Natural killer cell (primary cell): ENCODE measurements around the gene GIMAP8. TPM values are rescaled to one million over a fixed set of nuclear protein-coding genes. Genes with fewer than 3 reads are reported as not detected.
A peak's percentile ranks its signal among the peaks of the same experiment; 100 is the strongest.
"Not testable (repeated sequence)": the region's sequence is repeated elsewhere in the genome, so short reads cannot be mapped to it uniquely, and the experiment has no call there.

ENCODE experiments used
- ATAC-seq, 3 donors: fragments of 150-1000 bp in 2 of 3; fragments of 200-7000 bp in 1 of 3; cut with Tn5 transposase; 1 replicate in 1 of 3; 2 replicates in 2 of 3; pipeline ENCODE4 v1.10.0; 2021; ENCODE audit warnings: mild to moderate bottlenecking in 2 of 3, moderate library complexity in 2 of 3
- DNase-seq, 2 donors: peaks; one replicate each; pipeline versions ENCODE4 v3.0.0 to v3.0.0-alpha.2; 2013 to 2021; ENCODE audit warnings: mixed read lengths in 1 of 2
- H3K27ac ChIP-seq: one replicate; pipeline ENCODE4 v1.5.1; 2013; ENCODE audit warnings: mild to moderate bottlenecking, low read length
- H3K27me3 ChIP-seq: one replicate; pipeline ENCODE4 v1.6.1; 2013; ENCODE audit warnings: low read length; ENCODE audit not compliant: control insufficient read depth, insufficient read depth
- H3K36me3 ChIP-seq: one replicate; pipeline ENCODE4 v1.6.1; 2013; ENCODE audit warnings: low read length; ENCODE audit not compliant: control insufficient read depth, insufficient read depth
- H3K4me1 ChIP-seq: one replicate; pipeline ENCODE4 v1.6.1; 2013; ENCODE audit warnings: low read length; ENCODE audit not compliant: control insufficient read depth, insufficient read depth
- H3K4me3 ChIP-seq: one replicate; pipeline ENCODE4 v1.5.1; 2013; ENCODE audit warnings: low read length
- H3K9me3 ChIP-seq: one replicate; pipeline ENCODE4 v1.6.1; 2013; ENCODE audit warnings: low read length; ENCODE audit not compliant: control insufficient read depth, insufficient read depth
- H3K27ac Mint-ChIP-seq, 2 donors: one replicate each; pipeline ENCODE4 v1.8.0; 2022; ENCODE audit warnings: mild to moderate bottlenecking in 2 of 2, mixed read lengths in 2 of 2, moderate library complexity in 1 of 2
- H3K27me3 Mint-ChIP-seq, 2 donors: one replicate each; pipeline ENCODE4 v1.8.0; 2022; ENCODE audit warnings: low read depth in 2 of 2, mixed read lengths in 2 of 2
- H3K36me3 Mint-ChIP-seq: one replicate; pipeline ENCODE4 v1.8.0; 2022; ENCODE audit warnings: mixed read lengths
- H3K4me1 Mint-ChIP-seq, 2 donors: one replicate each; pipeline ENCODE4 v1.8.0; 2022; ENCODE audit warnings: mixed read lengths in 2 of 2
- H3K4me3 Mint-ChIP-seq: one replicate; pipeline ENCODE4 v1.8.0; 2022; ENCODE audit warnings: mild to moderate bottlenecking, moderate library complexity, mixed read lengths
- H3K9me3 Mint-ChIP-seq, 2 donors: one replicate each; pipeline ENCODE4 v1.8.0; 2022; ENCODE audit warnings: mixed read lengths in 2 of 2
- WGBS: methylation state at CpG from one replicate; pipeline ENCODE4 v1.1.7; 2013; ENCODE audit warnings: missing lambda C conversion rate; ENCODE audit not compliant: insufficient coverage; 5-methylcytosine and 5-hydroxymethylcytosine counted together
- intact Hi-C: fragments of 100-400 bp; cut with micrococcal nuclease; formaldehyde crosslinking; loops from one replicate; pipeline ENCODE4 v1.14.2; 2022
- total RNA-seq, 4 donors: library from RNA; stranded (reverse); fragments of 120-200 nt in 1 of 4; gene quantifications; one replicate each; pipeline versions ENCODE4 v1.2.3 to v1.2.4, GENCODE V29; 2013 to 2022
- TF ChIP-seq, protein P1 (sequence below): fragments of 200-600 bp; IDR thresholded peaks from one replicate; pipeline ENCODE4 v1.8.0; 2022; ENCODE audit warnings: antibody characterized with exemption

GIMAP8 gene
- total RNA-seq, 3 donors from 2014 or later (not counting 1 experiment from before 2014, with no cell fraction given): 6.7 to 17.7 (median 8.4) TPM

DNA sequence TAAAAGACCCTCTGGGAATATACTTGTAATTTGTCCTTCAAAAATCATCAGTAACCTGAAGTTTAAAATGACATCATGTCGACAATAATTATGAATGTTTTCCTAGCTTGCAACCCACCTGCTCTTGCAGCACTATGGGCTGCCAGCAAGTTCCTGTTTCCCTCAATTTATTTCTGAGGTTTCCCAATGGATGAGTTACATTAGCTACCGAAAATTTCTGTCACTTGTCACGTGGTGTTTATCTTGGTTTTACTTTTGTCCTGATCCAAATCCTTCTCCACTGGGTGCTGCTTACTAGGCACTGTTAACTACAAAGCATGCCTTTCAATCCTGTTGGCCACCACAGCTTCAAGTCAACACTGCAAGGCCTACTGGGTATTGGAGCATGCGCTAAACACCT is 31.5 kb downstream of the GIMAP8 start:
- Histone ChIP-seq H3K4me3 (no peak overlapping the region), H3K4me1 (peaks cover 40% of the 10 kb centered on the region), H3K9me3 (no peaks in the 10 kb centered on the region), H3K36me3 (peaks cover 20% of the 10 kb centered on the region), H3K27ac (peak overlapping the region; percentile 89), H3K27me3 (no peaks in the 10 kb centered on the region)
- Mint-ChIP-seq H3K36me3 (peaks cover 17% of the 10 kb centered on the region), H3K27ac (peak overlapping the region; percentile 96 to 97), H3K27me3 (no peaks in the 10 kb centered on the region), H3K4me1 (peaks cover 84 to 89% of the 10 kb centered on the region in 2 donors), H3K4me3 (peak overlapping the region; percentile 88), H3K9me3 (no peaks in the 10 kb centered on the region)
- DNase-seq (peak in 1 of 2 donors; percentile 42), ATAC-seq (peak in 1 of 3 donors; percentile 0)
- intact Hi-C loops: loop anchor here (1.0 to 2.0 kb wide), 4 partner anchors 32 to 186 kb away; partner anchors contain the start of genes GIMAP7 and GIMAP8
- 44% methylated on average over 4 of the region's 4 CpGs for WGBS
- TF ChIP-seq, protein P1, sequence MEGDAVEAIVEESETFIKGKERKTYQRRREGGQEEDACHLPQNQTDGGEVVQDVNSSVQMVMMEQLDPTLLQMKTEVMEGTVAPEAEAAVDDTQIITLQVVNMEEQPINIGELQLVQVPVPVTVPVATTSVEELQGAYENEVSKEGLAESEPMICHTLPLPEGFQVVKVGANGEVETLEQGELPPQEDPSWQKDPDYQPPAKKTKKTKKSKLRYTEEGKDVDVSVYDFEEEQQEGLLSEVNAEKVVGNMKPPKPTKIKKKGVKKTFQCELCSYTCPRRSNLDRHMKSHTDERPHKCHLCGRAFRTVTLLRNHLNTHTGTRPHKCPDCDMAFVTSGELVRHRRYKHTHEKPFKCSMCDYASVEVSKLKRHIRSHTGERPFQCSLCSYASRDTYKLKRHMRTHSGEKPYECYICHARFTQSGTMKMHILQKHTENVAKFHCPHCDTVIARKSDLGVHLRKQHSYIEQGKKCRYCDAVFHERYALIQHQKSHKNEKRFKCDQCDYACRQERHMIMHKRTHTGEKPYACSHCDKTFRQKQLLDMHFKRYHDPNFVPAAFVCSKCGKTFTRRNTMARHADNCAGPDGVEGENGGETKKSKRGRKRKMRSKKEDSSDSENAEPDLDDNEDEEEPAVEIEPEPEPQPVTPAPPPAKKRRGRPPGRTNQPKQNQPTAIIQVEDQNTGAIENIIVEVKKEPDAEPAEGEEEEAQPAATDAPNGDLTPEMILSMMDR: no peak

DNA sequence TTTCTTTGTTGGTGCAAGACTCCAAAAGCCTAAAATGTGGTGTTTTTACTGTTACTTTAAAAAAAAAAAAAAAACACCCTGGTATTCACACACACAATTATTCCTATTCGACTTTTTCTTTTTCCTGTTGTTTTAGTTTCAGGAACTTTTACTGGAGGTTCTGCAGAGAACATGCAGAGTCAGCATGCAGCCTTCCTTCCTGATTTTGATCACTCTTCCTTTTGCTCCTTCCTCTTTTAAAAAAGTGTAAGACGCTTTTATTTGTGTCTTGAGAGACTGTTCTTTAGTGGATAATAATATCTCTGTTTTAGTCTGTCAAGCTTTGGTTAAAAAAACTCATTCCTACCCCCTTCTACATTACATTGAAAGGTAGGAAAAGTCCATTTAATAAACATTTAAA is 33.1 kb downstream of the GIMAP8 start:
- WGBS: 0% methylated on average over 1 of the region's 2 CpGs
- H3K4me1 Mint-ChIP-seq: peaks cover 81 to 84% of the 10 kb centered on the region in 2 donors
- H3K27me3 Mint-ChIP-seq, H3K36me3 ChIP-seq, H3K36me3 Mint-ChIP-seq, H3K9me3 ChIP-seq, ATAC-seq, intact Hi-C loops, H3K4me3 ChIP-seq, H3K9me3 Mint-ChIP-seq, H3K27me3 ChIP-seq: not testable (repeated sequence)
- Histone ChIP-seq H3K27ac (peak overlapping the region; percentile 50), H3K4me1 (peaks cover 39% of the 10 kb centered on the region)
- peak overlapping the region; percentile 96 to 97 for H3K27ac Mint-ChIP-seq
- H3K4me3 Mint-ChIP-seq: peak overlapping the region; percentile 88
- DNase-seq: peak in 1 of 2 donors; percentile 24

DNA sequence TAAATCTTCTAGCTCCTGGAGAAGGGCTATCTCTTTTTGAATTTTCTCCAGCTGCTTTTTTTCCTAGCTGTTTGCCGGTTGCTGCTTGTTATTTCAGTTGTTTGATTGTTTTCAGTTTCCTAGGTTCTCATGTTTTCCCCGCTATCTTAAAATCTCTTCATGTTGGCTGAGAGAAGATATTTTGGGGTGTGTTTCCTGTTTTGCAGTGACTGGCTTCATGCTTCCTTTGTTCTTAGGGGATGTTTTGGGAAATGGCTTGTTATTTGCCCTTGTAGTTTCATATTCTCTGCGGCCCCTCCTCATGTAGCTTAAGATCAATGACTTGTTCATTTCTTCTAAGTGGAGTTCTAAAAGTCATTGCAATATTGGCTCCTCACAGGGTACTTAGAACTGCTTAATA is 33.6 kb downstream of the GIMAP8 start:
- H3K9me3 ChIP-seq, H3K27me3 ChIP-seq, H3K4me3 ChIP-seq, H3K36me3 ChIP-seq, ATAC-seq, H3K9me3 Mint-ChIP-seq, H3K27me3 Mint-ChIP-seq, intact Hi-C loops, H3K36me3 Mint-ChIP-seq: not testable (repeated sequence)
- 0% methylated on average over 3 of the region's 3 CpGs for WGBS
- Mint-ChIP-seq H3K4me1 (peaks cover 76 to 79% of the 10 kb centered on the region in 2 donors), H3K4me3 (peak overlapping the region; percentile 88), H3K27ac (peak overlapping the region; percentile 96 to 97)
- peak in 1 of 2 donors; percentile 75 for DNase-seq
- Histone ChIP-seq H3K4me1 (peaks cover 37% of the 10 kb centered on the region), H3K27ac (peak overlapping the region; percentile 50)

DNA sequence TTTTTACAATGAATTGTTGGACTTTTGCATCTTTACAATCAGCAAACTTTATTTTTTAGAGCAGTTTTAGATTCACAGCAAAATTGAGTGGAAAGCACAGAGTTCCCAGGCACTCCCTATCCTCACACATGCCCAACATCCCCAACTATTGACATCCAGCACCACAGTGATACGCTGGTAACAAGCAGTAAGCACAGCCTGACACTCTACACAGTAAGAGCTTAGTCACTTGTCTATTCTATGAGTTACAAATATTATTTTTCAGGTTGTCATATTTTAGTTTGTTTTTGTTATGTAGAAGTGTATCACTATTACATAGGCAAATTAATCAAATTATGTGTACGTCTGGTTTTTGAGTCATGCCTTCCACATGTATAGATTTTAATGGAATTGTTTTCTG is 37.2 kb downstream of the GIMAP8 start:
- no CpG with 5 or more reads among the region's 2 CpGs for WGBS
- Histone ChIP-seq H3K27me3 (no peaks in the 10 kb centered on the region), H3K9me3 (no peaks in the 10 kb centered on the region), H3K4me3 (no peak overlapping the region), H3K36me3 (no peaks in the 10 kb centered on the region), H3K27ac (no peak overlapping the region), H3K4me1 (peaks cover 5% of the 10 kb centered on the region)
- DNase-seq: no peak
- intact Hi-C loops: no loop called here
- Mint-ChIP-seq H3K36me3 (no peaks in the 10 kb centered on the region), H3K9me3 (peaks cover 0 to 4% of the 10 kb centered on the region in 2 donors), H3K4me1 (peaks cover 44 to 65% of the 10 kb centered on the region in 2 donors), H3K27ac (peak overlapping the region; percentile 35 to 82), H3K4me3 (no peak overlapping the region), H3K27me3 (no peaks in the 10 kb centered on the region)
- ATAC-seq: no peak
- TF ChIP-seq, protein P1: no peak
